RWPE1 (cell line): ENCODE results near the gene MINDY4.

Source experiments
- CTCF ChIA-PET: fragments of 350-600 bp; sonication (Branson Sonifier 250); formaldehyde crosslinking; extraction: SDS; loops from one replicate; lab custom pipeline; 2021; lab: Yijun Ruan, JAX
- POLR2A ChIA-PET: fragments of 400-600 bp; formaldehyde crosslinking; extraction: SDS; loops from one replicate; lab custom pipeline; 2020; ENCODE audit warnings: antibody characterized with exemption; ENCODE audit not compliant: low non-redundant PET; lab: Yijun Ruan, JAX
- DNase-seq: peaks from one replicate; pipeline ENCODE4 v3.0.0; 2012; ENCODE audit warnings: low spot score
- H3K27ac ChIP-seq: fragments of 450-650 bp; 2 replicates; pipeline ENCODE4 v1.5.1; 2017
- TF ChIP-seq, protein P1 (sequence below): fragments of 450-650 bp; conservative IDR thresholded peaks from 2 replicates; pipeline ENCODE4 v1.5.1; 2017; ENCODE audit warnings: low read depth, mild to moderate bottlenecking

The MINDY4 gene

GRCh38 chr7:30755384-30756154 lies 15.6 kb upstream of the MINDY4 start:
- CTCF ChIA-PET = interaction anchor here (0.7 kb wide), 1 partner anchor 108 kb away, joined by 5 read pairs; no protein-coding TSS in a partner anchor
- H3K27ac ChIP-seq = no peak overlapping the region
- TF ChIP-seq, protein P1, sequence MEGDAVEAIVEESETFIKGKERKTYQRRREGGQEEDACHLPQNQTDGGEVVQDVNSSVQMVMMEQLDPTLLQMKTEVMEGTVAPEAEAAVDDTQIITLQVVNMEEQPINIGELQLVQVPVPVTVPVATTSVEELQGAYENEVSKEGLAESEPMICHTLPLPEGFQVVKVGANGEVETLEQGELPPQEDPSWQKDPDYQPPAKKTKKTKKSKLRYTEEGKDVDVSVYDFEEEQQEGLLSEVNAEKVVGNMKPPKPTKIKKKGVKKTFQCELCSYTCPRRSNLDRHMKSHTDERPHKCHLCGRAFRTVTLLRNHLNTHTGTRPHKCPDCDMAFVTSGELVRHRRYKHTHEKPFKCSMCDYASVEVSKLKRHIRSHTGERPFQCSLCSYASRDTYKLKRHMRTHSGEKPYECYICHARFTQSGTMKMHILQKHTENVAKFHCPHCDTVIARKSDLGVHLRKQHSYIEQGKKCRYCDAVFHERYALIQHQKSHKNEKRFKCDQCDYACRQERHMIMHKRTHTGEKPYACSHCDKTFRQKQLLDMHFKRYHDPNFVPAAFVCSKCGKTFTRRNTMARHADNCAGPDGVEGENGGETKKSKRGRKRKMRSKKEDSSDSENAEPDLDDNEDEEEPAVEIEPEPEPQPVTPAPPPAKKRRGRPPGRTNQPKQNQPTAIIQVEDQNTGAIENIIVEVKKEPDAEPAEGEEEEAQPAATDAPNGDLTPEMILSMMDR = no peak
- no peak for DNase-seq
- POLR2A ChIA-PET = no interaction called here

DNA sequence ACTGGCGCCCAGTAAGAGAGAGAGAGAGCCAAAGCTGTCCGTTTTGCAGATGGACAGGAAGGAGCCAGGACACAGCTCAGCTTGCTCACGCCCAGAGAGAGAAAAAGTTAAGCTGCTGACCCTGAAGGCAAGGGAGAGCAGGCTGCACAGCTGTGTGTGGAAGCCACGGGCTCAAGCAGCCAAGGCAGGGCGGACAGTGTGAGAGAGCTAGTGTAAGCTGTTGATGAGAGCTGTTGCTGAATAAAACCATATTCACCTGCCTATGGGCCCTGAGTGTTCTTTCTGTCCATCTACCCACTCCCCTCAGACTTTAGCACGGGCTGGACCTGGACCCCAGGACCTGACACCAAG lies 13.9 kb upstream of the MINDY4 start:
- ChIA-PET POLR2A (no interaction called here), CTCF (no interaction called here)
- TF ChIP-seq, protein P1 = no peak
- no peak overlapping the region for H3K27ac ChIP-seq
- DNase-seq = no peak

GRCh38 chr7:30760514-30761213 lies 10.6 kb upstream of the MINDY4 start:
- TF ChIP-seq, protein P1 = no peak
- ChIA-PET POLR2A (no interaction called here), CTCF (no interaction called here)
- no peak overlapping the region for H3K27ac ChIP-seq
- no peak for DNase-seq

DNA sequence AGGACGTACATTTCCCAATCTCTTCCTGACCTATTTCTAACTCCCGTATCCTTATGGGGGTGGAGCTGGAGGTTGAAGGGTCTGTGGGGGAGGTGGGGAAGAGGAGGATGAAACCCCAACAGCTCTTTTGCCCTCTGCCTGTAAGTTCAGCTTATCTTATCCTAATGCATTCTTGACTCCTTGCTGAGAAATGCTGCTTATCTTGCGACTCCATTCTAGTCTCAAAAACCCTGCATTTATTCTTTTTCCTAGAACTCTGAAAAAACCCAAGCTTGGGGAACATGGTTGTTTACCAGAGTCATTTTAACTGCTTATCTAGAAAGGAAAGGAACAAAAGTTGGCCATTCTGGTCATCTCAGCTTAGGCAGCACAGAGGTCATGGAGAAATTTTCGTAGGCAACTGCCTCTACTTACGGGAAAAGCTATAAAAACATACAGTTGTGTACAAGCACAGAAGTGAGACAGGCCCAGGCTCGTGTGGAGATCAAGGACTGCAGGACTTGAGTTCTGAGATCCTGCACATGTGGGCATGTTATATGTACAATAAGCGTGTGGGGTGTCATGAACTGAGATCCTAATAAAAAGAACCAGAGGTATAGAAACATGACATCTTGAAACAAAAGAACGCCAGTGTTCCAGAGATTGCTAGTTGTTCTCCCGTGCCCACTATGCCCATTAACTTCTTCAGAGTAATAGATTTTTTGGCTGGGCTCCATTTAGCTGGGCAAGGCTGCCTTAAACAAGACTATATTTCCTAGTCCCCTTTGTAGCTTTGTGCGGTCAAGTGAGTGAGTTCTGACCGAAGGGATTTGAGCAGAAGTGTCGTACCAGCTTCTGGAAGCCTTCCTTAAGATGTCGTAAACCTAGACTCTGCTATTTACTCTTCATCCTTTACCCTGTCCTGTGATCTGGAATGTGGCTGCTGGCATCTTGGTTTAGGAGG lies 9.7 kb upstream of the MINDY4 start:
- CTCF ChIA-PET = no interaction called here
- H3K27ac ChIP-seq = no peak overlapping the region
- no peak for DNase-seq
- POLR2A ChIA-PET = no interaction called here
- TF ChIP-seq, protein P1 = no peak

DNA sequence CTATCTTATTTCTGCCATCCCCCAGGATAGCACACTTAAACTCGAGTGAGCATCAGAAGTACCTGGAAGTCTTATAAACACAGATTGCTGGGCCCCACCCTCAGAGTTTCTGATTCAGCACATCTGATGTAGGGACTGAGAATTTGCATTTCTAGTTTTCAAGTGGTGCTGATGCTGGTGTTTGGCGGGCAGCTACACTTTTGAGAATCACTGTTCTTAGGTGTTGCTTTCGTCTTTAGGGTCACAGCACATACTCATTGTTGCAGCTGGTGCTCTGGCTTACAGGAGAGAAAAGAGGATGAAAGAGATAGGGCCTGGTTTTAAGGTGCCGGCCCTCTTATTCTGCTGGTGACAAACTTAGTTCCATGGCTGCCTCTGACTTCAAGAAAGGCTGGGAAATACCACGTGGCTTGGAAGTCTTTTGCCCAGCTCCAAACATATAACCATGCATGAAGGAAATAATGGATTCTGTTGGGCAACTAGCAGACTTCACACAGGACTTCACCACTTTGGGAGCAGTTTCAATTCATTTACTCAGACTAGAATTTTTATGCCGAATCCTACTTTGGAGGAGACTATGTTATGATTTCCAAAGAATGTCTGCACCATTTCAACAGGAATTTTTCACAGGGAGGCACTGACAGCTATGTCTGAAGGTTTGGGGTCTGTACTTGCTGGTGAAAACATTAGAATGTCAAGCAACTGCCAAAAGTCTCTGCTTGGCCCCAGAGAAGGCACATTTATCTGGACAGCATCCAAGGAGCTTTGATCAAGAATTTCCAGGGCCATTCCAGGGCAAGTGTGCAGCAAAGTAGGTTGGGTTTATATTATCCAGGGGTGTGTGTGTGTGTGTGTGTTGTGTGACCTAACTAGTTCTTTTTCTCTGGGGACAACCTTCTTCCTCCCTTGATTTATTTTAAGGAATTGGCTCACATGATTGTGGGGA lies 6.9 kb upstream of the MINDY4 start:
- no peak for DNase-seq
- ChIA-PET POLR2A (no interaction called here), CTCF (interaction anchor here (0.6 kb wide), 1 partner anchor 634 kb away, joined by 4 read pairs; no protein-coding TSS in a partner anchor)
- no peak overlapping the region for H3K27ac ChIP-seq
- TF ChIP-seq, protein P1 = no peak
